Endothelial cell of umbilical vein (primary cell): ENCODE data around the gene HECW1. TPM values are rescaled to one million over a fixed set of nuclear protein-coding genes. Genes with fewer than 3 reads are reported as not detected.

Source experiments
- BruUV-seq: library from RNA; stranded (reverse); fragments of 400-500 nt; replicated peaks from 2 replicates; lab custom pipeline; 2021; lab: Mats Ljungman, UMichigan
- CTCF ChIA-PET: fragments of 300-600, 350-600 bp; sonication (Branson Sonifier 250); formaldehyde crosslinking; loops from one replicate; lab custom pipeline; 2021; ENCODE audit warnings: antibody characterized with exemption, inconsistent platforms; lab: Charles Lee
- POLR2A ChIA-PET: fragments of 300-600, 350-600 bp; sonication (Branson Sonifier 250); formaldehyde crosslinking; loops from one replicate; lab custom pipeline; 2021; ENCODE audit warnings: antibody characterized with exemption, inconsistent platforms; lab: Charles Lee
- DNase-seq: peaks from one replicate; pipeline ENCODE4 v3.0.0-alpha.2; 2011; ENCODE audit warnings: low read depth, low spot score
- FAIRE-seq: peaks from 2 replicates; lab custom pipeline; 2011; peaks lifted over from hg19 to GRCh38; lab: Jason Lieb, UNC
- H2AFZ ChIP-seq: 2 replicates; pipeline ENCODE4 v1.6.0; 2012; ENCODE audit warnings: low read depth, low read length, control low read depth, inconsistent platforms
- H3K27ac ChIP-seq: 2 replicates; pipeline ENCODE4 v1.5.1; 2011; ENCODE audit warnings: low read depth, mild to moderate bottlenecking, control low read depth, low read length, moderate library complexity; ENCODE audit not compliant: insufficient read depth
- H3K27me3 ChIP-seq, 2 experiments: 2 replicates each; pipeline versions ENCODE4 v1.6.0 to v1.6.1; 2011; ENCODE audit warnings: low read length in 2 of 2, mixed read lengths in 1 of 2; ENCODE audit not compliant: control insufficient read depth in 2 of 2, insufficient read depth in 2 of 2
- H3K36me3 ChIP-seq, 2 experiments: 2 replicates in 1 of 2; 3 replicates in 1 of 2; pipeline ENCODE4 v1.5.1; 2011; ENCODE audit warnings: low read length in 2 of 2, mild to moderate bottlenecking in 1 of 2, moderate library complexity in 1 of 2; ENCODE audit not compliant: control insufficient read depth in 2 of 2, insufficient read depth in 2 of 2; ENCODE audit errors: extremely low read depth in 1 of 2
- H3K4me1 ChIP-seq: 3 replicates; pipeline ENCODE4 v1.5.1; 2011; ENCODE audit warnings: mild to moderate bottlenecking, low read length; ENCODE audit not compliant: control insufficient read depth, insufficient read depth; ENCODE audit errors: extremely low read depth
- H3K4me2 ChIP-seq: 2 replicates; pipeline ENCODE4 v1.6.1; 2011; ENCODE audit warnings: low read length, control low read depth, mixed read lengths; ENCODE audit not compliant: insufficient read depth
- H3K4me3 ChIP-seq, 3 experiments: fragments of 200-600 bp in 1 of 3; sonication (generic), shearing (Covaris generic) in 1 of 3; replicated peaks in 1 of 3; 2 replicates each; pipeline ENCODE4 v1.5.1; 2011 to 2016; ENCODE audit warnings: control low read depth in 3 of 3, low read length in 3 of 3, mild to moderate bottlenecking in 2 of 3, inconsistent platforms in 1 of 3, low read depth in 1 of 3, moderate library complexity in 1 of 3; ENCODE audit not compliant: insufficient read depth in 1 of 3
- H3K79me2 ChIP-seq: 2 replicates; pipeline ENCODE4 v1.6.0; 2012; ENCODE audit warnings: low read length, inconsistent platforms; ENCODE audit not compliant: control insufficient read depth, insufficient read depth
- H3K9ac ChIP-seq: replicated peaks from 2 replicates; pipeline ENCODE3; 2011; ENCODE audit warnings: low read length, control low read depth; ENCODE audit not compliant: insufficient read depth; ENCODE audit errors: extremely low read depth
- H3K9me1 ChIP-seq: replicated peaks from 3 replicates; pipeline ENCODE4 v1.6.0; 2011; ENCODE audit warnings: mild to moderate bottlenecking, low read length; ENCODE audit not compliant: control insufficient read depth, insufficient read depth; ENCODE audit errors: extremely low read depth
- H3K9me3 ChIP-seq: replicated peaks from 2 replicates; pipeline ENCODE4 v1.5.1; 2012; ENCODE audit warnings: low read length, inconsistent platforms; ENCODE audit not compliant: control insufficient read depth, insufficient read depth
- H4K20me1 ChIP-seq: replicated peaks from 2 replicates; pipeline ENCODE3; 2011; ENCODE audit warnings: mild to moderate bottlenecking, low read length; ENCODE audit not compliant: control insufficient read depth, insufficient read depth; ENCODE audit errors: extremely low read depth
- EZH2 ChIP-seq: IDR thresholded peaks from 2 replicates; pipeline ENCODE4 v1.6.1; 2012; ENCODE audit warnings: borderline replicate concordance, low read depth, mild to moderate bottlenecking, moderate library complexity, low read length, inconsistent platforms; ENCODE audit not compliant: severe bottlenecking
- FOS ChIP-seq: IDR thresholded peaks from 2 replicates; pipeline ENCODE4 v1.6.1; 2011; ENCODE audit warnings: mild to moderate bottlenecking, low read length, moderate library complexity, borderline replicate concordance; ENCODE audit not compliant: insufficient read depth
- GATA2 ChIP-seq: IDR thresholded peaks from 2 replicates; pipeline ENCODE4 v1.7.0; 2011; ENCODE audit warnings: low read depth, mild to moderate bottlenecking, moderate library complexity, mixed read lengths, low read length; ENCODE audit not compliant: insufficient read length, insufficient read depth
- JUN ChIP-seq: IDR thresholded peaks from 2 replicates; pipeline ENCODE4 v1.6.1; 2011; ENCODE audit warnings: borderline replicate concordance, low read depth; ENCODE audit not compliant: insufficient read length, insufficient read depth
- MAX ChIP-seq: IDR thresholded peaks from 2 replicates; pipeline ENCODE4 v1.6.1; 2011; ENCODE audit not compliant: insufficient read depth, insufficient read length
- MYC ChIP-seq: IDR thresholded peaks from one replicate; pipeline ENCODE4 v1.6.1; 2011; ENCODE audit warnings: mild to moderate bottlenecking, low read depth, low read length
- POLR2A ChIP-seq: IDR thresholded peaks from 2 replicates; pipeline ENCODE4 v1.6.1; 2012; ENCODE audit warnings: low read depth, mild to moderate bottlenecking, control low read depth, low read length
- POLR2AphosphoS5 ChIP-seq: IDR thresholded peaks from 2 replicates; pipeline ENCODE4 v1.6.1; 2012; ENCODE audit warnings: low read depth, mild to moderate bottlenecking, control low read depth, low read length, moderate library complexity; ENCODE audit not compliant: insufficient read depth
- dilution Hi-C: fragments of 300-500 bp; cut with MboI; formaldehyde crosslinking; loops from one replicate; pipeline ENCODE4 v1.15.0; 2019; ENCODE audit warnings: low sequenced_read_pairs; ENCODE audit not compliant: extremely low pct_ligation_motif_present
- intact Hi-C: fragments of 100-400 bp; cut with micrococcal nuclease; formaldehyde crosslinking; loops from one replicate; pipeline ENCODE4 v1.10.0; 2022
- polyA plus RNA-seq, 4 experiments: library from polyadenylated mRNA; depleted of rRNA in 3 of 4; stranded (reverse) in 3 of 4; unstranded in 1 of 4; fragments of >200 nt; gene quantifications; 2 replicates each; pipeline versions ENCODE4 v1.2.1 to v1.2.3, GENCODE V29; 2011 to 2012; ENCODE audit warnings: missing spikeins in 1 of 4
- total RNA-seq: library from RNA; stranded (reverse); gene quantifications from 2 replicates; pipeline ENCODE4 v1.2.3, GENCODE V29; 2021
- TF ChIP-seq, protein P1 (sequence below), 2 donors: IDR thresholded peaks; 1 replicate in 1 of 2; 2 replicates in 1 of 2; pipeline ENCODE4 v1.5.1; 2011; ENCODE audit warnings: low read length in 2 of 2, mild to moderate bottlenecking in 2 of 2, moderate library complexity in 2 of 2, control low read depth in 1 of 2, inconsistent platforms in 1 of 2, low read depth in 1 of 2; ENCODE audit not compliant: insufficient read depth in 1 of 2; ENCODE audit errors: extremely low read depth in 1 of 2

Gene HECW1
- total and polyA plus RNA-seq, 2 donors (not counting 3 experiments of a cell fraction or from before 2014, with no cell fraction given), result not detected

DNA sequence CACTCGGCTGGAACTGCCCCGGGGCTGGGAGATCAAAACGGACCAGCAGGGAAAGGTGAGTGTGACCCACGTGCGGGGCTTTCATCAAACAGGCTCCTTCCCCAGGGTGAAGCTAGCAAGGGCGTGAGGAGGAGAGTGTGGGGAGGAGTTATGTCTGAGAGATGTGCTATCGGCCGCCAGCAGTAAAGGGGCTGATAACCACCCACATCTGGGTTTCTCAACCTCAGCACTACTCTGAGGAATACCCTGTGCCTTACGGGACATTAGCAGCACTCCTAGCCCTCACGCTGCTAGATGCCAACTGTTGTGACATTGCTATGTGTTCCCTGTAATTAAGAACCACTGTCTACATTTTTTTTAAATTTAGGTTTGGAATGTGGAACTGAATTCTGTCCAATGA lies 356.6 kb downstream of the HECW1 start:
- Histone ChIP-seq H3K36me3 (no peaks in the 10 kb centered on the region), H2AFZ (no peak overlapping the region), H3K9ac (no peak overlapping the region), H3K27me3 (peaks cover 3 to 6% of the 10 kb centered on the region in 2 experiments), H3K9me1 (no peaks in the 10 kb centered on the region), H3K9me3 (no peaks in the 10 kb centered on the region), H3K4me2 (no peak overlapping the region), H3K27ac (no peak overlapping the region), H4K20me1 (no peaks in the 10 kb centered on the region), H3K4me3 (no peak overlapping the region), H3K4me1 (no peaks in the 10 kb centered on the region), H3K79me2 (no peaks in the 10 kb centered on the region)
- DNase-seq, result no peak
- TF ChIP-seq POLR2A (no peak), JUN (no peak), EZH2 (no peak), MAX (no peak), FOS (no peak), MYC (no peak), POLR2AphosphoS5 (no peak), GATA2 (no peak)
- TF ChIP-seq, protein P1, sequence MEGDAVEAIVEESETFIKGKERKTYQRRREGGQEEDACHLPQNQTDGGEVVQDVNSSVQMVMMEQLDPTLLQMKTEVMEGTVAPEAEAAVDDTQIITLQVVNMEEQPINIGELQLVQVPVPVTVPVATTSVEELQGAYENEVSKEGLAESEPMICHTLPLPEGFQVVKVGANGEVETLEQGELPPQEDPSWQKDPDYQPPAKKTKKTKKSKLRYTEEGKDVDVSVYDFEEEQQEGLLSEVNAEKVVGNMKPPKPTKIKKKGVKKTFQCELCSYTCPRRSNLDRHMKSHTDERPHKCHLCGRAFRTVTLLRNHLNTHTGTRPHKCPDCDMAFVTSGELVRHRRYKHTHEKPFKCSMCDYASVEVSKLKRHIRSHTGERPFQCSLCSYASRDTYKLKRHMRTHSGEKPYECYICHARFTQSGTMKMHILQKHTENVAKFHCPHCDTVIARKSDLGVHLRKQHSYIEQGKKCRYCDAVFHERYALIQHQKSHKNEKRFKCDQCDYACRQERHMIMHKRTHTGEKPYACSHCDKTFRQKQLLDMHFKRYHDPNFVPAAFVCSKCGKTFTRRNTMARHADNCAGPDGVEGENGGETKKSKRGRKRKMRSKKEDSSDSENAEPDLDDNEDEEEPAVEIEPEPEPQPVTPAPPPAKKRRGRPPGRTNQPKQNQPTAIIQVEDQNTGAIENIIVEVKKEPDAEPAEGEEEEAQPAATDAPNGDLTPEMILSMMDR (IDR thresholded peaks at IDR 0.05; ENCODE audit: extremely low read depth in 1 of 2, insufficient read depth in 1 of 2, low read depth in 1 of 2, low read length in 2 of 2), result no peak
- no peak for FAIRE-seq
- CTCF ChIA-PET, result interaction anchor here (1.0 to 2.3 kb wide), 3 partner anchors 13 to 252 kb away, joined by 3 to 8 read pairs (median 3); no protein-coding TSS in a partner anchor
- POLR2A ChIA-PET, result no interaction called here
- intact Hi-C loops, result no loop called here
- no TSS peak for BruUV-seq
- dilution Hi-C loops, result no loop called here
